Neural cell (in vitro differentiated cells): ENCODE measurements around the gene PICALM. TPM values are rescaled to one million over a fixed set of nuclear protein-coding genes. Genes with fewer than 3 reads are reported as not detected.

ENCODE experiments used
- H2AFZ ChIP-seq: fragments of 200-600, 300-800 bp; sonication (generic), shearing (Covaris generic); 2 replicates; pipeline ENCODE4 v1.6.0; 2014; ENCODE audit warnings: low read depth, mild to moderate bottlenecking, antibody characterized with exemption, low read length, moderate library complexity
- H3F3A ChIP-seq: fragments of 200-600 bp; shearing (Covaris generic); 2 replicates; pipeline ENCODE4 v1.6.1; 2016; ENCODE audit warnings: mild to moderate bottlenecking, moderate library complexity, mixed read lengths, antibody characterized with exemption, low read length; ENCODE audit not compliant: insufficient read depth, poor library complexity, severe bottlenecking
- H3K27ac ChIP-seq: fragments of 200-600, 300-800 bp; sonication (generic), shearing (Covaris generic); 2 replicates; pipeline ENCODE4 v1.5.1; 2014; ENCODE audit warnings: mild to moderate bottlenecking, low read length, moderate library complexity
- H3K27me3 ChIP-seq: fragments of 300-800, 200-600 bp; sonication (generic), shearing (Covaris generic); 2 replicates; pipeline ENCODE4 v1.6.0; 2014; ENCODE audit warnings: mild to moderate bottlenecking, low read depth, low read length, moderate library complexity; ENCODE audit not compliant: insufficient read depth
- H3K36me3 ChIP-seq: fragments of 300-800, 200-600 bp; sonication (generic), shearing (Covaris generic); 2 replicates; pipeline ENCODE4 v1.5.1; 2014; ENCODE audit warnings: mild to moderate bottlenecking, antibody characterized with exemption, low read length, moderate library complexity; ENCODE audit not compliant: insufficient read depth
- H3K4me2 ChIP-seq: fragments of 300-800, 200-600 bp; sonication (generic), shearing (Covaris generic); 2 replicates; pipeline ENCODE4 v1.6.0; 2014; ENCODE audit warnings: mild to moderate bottlenecking, low read length
- H3K4me3 ChIP-seq: fragments of 300-800, 200-600 bp; sonication (generic), shearing (Covaris generic); 2 replicates; pipeline ENCODE4 v1.5.1; 2014; ENCODE audit warnings: mild to moderate bottlenecking, low read length, moderate library complexity
- H3K79me2 ChIP-seq: fragments of 200-600 bp; shearing (Covaris generic); replicated peaks from 2 replicates; pipeline ENCODE4 v1.6.0; 2014; ENCODE audit warnings: mild to moderate bottlenecking, low read length, moderate library complexity; ENCODE audit not compliant: insufficient read depth
- H3K9ac ChIP-seq: fragments of 300-800, 200-600 bp; sonication (generic), shearing (Covaris generic); 2 replicates; pipeline ENCODE4 v1.6.1; 2016; ENCODE audit warnings: mild to moderate bottlenecking, low read length, mixed read lengths
- H3K9me2 ChIP-seq: fragments of 200-600 bp; shearing (Covaris generic); 2 replicates; pipeline ENCODE4 v1.6.1; 2016; ENCODE audit warnings: mild to moderate bottlenecking, low read length, mixed read lengths; ENCODE audit not compliant: insufficient read depth
- H3K9me3 ChIP-seq: fragments of 200-600, 300-800 bp; sonication (generic), shearing (Covaris generic); 2 replicates; pipeline ENCODE4 v1.6.1; 2016; ENCODE audit warnings: mild to moderate bottlenecking, mixed run types, low read length, moderate library complexity, mixed read lengths
- H4K20me1 ChIP-seq: fragments of 200-600 bp; shearing (Covaris generic); 2 replicates; pipeline ENCODE4 v1.6.1; 2016; ENCODE audit warnings: mild to moderate bottlenecking, mixed run types; ENCODE audit not compliant: insufficient read depth
- CTCF ChIP-seq: fragments of 450-650 bp; IDR thresholded peaks from 2 replicates; pipeline ENCODE4 v1.5.1; 2014; ENCODE audit warnings: antibody characterized with exemption, mild to moderate bottlenecking, moderate library complexity; ENCODE audit not compliant: poor library complexity, severe bottlenecking
- EP300 ChIP-seq: fragments of 450-650 bp; conservative IDR thresholded peaks from 2 replicates; pipeline ENCODE4 v1.6.1; 2014; ENCODE audit warnings: antibody characterized with exemption, mild to moderate bottlenecking, moderate library complexity; ENCODE audit not compliant: poor library complexity, severe bottlenecking
- EZH2 ChIP-seq: fragments of 200-600, 300-800 bp; shearing (Covaris generic), sonication (generic); IDR thresholded peaks from 2 replicates; pipeline ENCODE4 v1.6.1; 2014; ENCODE audit warnings: antibody characterized with exemption, low read length, borderline replicate concordance, mild to moderate bottlenecking; ENCODE audit not compliant: insufficient read depth, poor library complexity, severe bottlenecking
- MXI1 ChIP-seq: fragments of 450-650 bp; conservative IDR thresholded peaks from 2 replicates; pipeline ENCODE4 v1.6.1; 2014; ENCODE audit warnings: antibody characterized with exemption, mild to moderate bottlenecking; ENCODE audit not compliant: poor library complexity, severe bottlenecking
- POLR2AphosphoS5 ChIP-seq: IDR thresholded peaks from 2 replicates; pipeline ENCODE4 v1.6.1; 2012
- RAD21 ChIP-seq: fragments of 450-650 bp; conservative IDR thresholded peaks from 2 replicates; pipeline ENCODE4 v1.6.1; 2014; ENCODE audit warnings: antibody characterized with exemption, mild to moderate bottlenecking, moderate library complexity
- REST ChIP-seq: IDR thresholded peaks from 2 replicates; pipeline ENCODE4 v1.6.1; 2012; ENCODE audit warnings: borderline replicate concordance
- SMC3 ChIP-seq: fragments of 450-650 bp; conservative IDR thresholded peaks from 2 replicates; pipeline ENCODE4 v1.6.1; 2014; ENCODE audit warnings: antibody characterized with exemption, mild to moderate bottlenecking, moderate library complexity; ENCODE audit not compliant: poor library complexity
- TAF1 ChIP-seq: IDR thresholded peaks from 2 replicates; pipeline ENCODE4 v1.6.1; 2012; ENCODE audit warnings: low read depth
- polyA plus RNA-seq: library from polyadenylated mRNA; depleted of rRNA; stranded (reverse); fragments of >200 nt; gene quantifications from 2 replicates; pipeline ENCODE4 v1.2.3, GENCODE V29; 2014

The PICALM gene
- polyA plus RNA-seq, 1 donor from 2014 or later: 161 TPM

DNA sequence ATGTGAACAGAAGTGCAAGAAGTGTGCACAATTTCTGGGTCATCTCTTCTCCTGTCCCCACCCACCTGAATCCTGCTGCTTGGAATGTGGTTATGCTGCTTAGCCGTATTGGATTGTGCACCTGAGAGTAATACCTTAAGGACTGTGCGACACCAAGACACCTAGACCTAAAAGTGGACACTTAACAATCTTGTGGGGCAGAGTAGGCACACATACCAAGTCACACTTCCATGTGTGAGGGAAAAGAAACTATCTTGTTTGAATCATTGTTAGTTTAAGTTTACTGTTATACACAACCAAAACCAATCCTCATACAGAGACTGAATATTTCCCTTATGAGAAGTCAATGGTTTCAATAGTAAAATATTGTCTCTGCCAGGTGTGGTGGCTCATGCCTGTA lies 120.0 kb downstream of the PICALM start:
- Histone ChIP-seq H3K9me3 (peaks cover 2% of the 10 kb centered on the region), H3K9me2 (no peaks in the 10 kb centered on the region), H2AFZ (no peak overlapping the region), H3K79me2 (no peaks in the 10 kb centered on the region), H3K27me3 (no peaks in the 10 kb centered on the region), H3K4me2 (no peak overlapping the region), H3K9ac (no peak overlapping the region), H3F3A (no peaks in the 10 kb centered on the region), H3K4me3 (no peak overlapping the region), H3K27ac (no peak overlapping the region), H4K20me1 (no peaks in the 10 kb centered on the region), H3K36me3 (peaks cover 4% of the 10 kb centered on the region)
- TF ChIP-seq SMC3 (no peak), REST (no peak), EZH2 (no peak), CTCF (no peak)

GRCh38 chr11:85947431-85948272 lies 121.2 kb downstream of the PICALM start:
- Histone ChIP-seq H2AFZ (no peak overlapping the region), H3F3A (no peaks in the 10 kb centered on the region), H3K79me2 (no peaks in the 10 kb centered on the region), H3K27ac (no peak overlapping the region), H3K4me2 (no peak overlapping the region), H3K36me3 (no peaks in the 10 kb centered on the region), H4K20me1 (no peaks in the 10 kb centered on the region), H3K27me3 (no peaks in the 10 kb centered on the region), H3K9me3 (peaks cover 2% of the 10 kb centered on the region), H3K9ac (no peak overlapping the region), H3K4me3 (no peak overlapping the region), H3K9me2 (no peaks in the 10 kb centered on the region)
- no peak for TF ChIP-seq EP300
- no peak for TF ChIP-seq RAD21
- TF ChIP-seq POLR2AphosphoS5: no peak
- no peak for TF ChIP-seq CTCF
- no peak for TF ChIP-seq EZH2
- no peak for TF ChIP-seq REST
- TF ChIP-seq SMC3: no peak
- TF ChIP-seq TAF1: no peak
- no peak for TF ChIP-seq MXI1
